Adipose tissue (tissue), 3 donors: Measurements from ENCODE around the gene ACVR1C. TPM values are rescaled to one million over a fixed set of nuclear protein-coding genes. Genes with fewer than 3 reads are reported as not detected.
"Not testable (repeated sequence)": the region's sequence is repeated elsewhere in the genome, so short reads cannot be mapped to it uniquely, and the experiment has no call there.

Experiments used
- H3K27ac ChIP-seq: one replicate; pipeline ENCODE4 v1.5.1; 2013; ENCODE audit warnings: low read depth, low read length
- WGBS, 3 donors: extraction: QIAGEN DNeasy Blood & Tissue Kit; methylation state at CpG; one replicate each; pipeline ENCODE4 v1.1.7; 2013; 5-methylcytosine and 5-hydroxymethylcytosine counted together
- polyA plus RNA-seq, 3 donors: library from polyadenylated mRNA; stranded (reverse); fragments of 200-250 nt; gene quantifications; one replicate each; pipeline ENCODE4 v1.2.3, GENCODE V29; 2013
- donor health status: healthy with polysubstance abuse.
- donor health status: Bipolar disorder and iron deficiency.
- donor health status: healthy.

The ACVR1C gene
- polyA plus RNA-seq, 3 donors: 1.8 to 52.4 (median 12.7) TPM

DNA sequence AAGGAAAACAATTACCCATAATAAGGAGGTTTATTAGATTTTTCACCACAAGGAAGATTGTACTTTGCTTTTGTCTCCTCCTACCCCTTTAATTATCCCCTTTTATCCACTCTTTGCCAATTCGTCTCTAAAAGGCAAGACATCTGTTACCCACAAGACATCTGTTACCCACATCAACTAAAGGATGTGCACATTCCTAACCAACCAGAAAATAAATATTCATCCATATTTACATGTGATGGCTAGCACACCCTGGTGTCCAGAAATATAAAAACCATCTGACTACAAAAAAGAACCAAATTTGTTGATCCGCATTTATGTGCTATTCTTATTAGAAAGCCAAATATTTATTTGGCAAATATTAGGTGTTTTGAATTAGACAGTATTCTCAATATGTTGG is 35.7 kb downstream of the ACVR1C start:
- 52 to 62% (median 56%) methylated on average over 2 of the region's 2 CpGs for WGBS, 3 donors
- H3K27ac ChIP-seq: no peak overlapping the region

DNA sequence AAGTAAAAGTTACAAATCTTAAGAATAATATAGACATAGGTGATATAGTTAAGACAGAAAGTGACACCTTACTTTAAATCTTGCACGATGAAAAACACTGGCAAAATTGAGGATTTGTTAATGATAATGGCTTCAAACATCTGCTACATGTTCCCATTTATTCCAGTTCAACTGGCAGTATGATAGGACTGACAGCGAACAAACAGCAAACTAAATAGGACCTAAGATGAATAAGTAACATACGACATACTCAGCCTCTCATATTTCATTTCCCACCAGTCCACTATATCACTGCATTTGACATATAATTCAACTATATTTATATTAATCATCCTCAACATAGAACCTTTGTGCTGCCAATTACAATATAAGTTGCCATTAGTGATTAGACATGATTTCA is 36.3 kb downstream of the ACVR1C start:
- 64 to 86% (median 84%) methylated on average over 3 of the region's 3 CpGs for WGBS, 3 donors
- H3K27ac ChIP-seq: no peak overlapping the region

DNA sequence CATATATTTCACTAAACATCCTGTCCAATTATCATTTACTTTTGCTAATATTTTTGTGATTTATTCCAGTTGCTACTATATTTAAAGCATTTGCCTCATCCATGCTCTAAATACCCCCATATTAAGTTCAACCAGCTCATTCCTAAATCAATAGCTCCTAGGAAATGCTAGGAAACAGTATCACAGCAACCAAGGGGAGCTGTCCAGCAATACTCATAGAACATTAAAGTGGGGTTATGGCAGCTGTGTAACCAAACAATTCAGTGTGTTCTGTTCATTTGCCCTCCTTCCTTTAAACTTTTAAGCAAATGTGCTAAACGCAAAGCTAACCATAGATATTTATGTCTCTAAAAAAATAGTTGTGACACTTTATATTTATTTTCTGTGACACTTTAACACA is 41.1 kb downstream of the ACVR1C start:
- WGBS, 3 donors: 78 to 92% (median 82%) methylated on average over 1 of the region's 1 CpG
- H3K27ac ChIP-seq: no peak overlapping the region

DNA sequence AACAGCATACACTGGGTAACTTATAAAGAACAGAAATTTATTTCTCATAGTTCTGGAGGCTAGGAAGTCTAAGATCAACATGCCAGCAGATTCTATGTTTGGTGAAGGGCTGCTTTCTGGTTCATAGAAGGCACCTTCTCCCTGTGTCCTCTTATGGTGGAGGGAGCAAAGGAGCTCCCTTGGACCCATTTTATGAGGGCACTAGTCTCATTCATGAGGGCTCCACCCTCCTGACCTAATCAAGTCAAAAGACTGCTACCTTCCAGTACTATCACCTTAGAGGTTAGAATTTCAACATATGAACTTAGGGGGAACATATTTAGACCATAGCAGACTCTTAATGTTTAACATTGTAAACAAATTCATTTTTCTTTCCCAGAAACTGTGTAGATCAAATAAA is 54.5 kb downstream of the ACVR1C start:
- no peak overlapping the region for H3K27ac ChIP-seq

DNA sequence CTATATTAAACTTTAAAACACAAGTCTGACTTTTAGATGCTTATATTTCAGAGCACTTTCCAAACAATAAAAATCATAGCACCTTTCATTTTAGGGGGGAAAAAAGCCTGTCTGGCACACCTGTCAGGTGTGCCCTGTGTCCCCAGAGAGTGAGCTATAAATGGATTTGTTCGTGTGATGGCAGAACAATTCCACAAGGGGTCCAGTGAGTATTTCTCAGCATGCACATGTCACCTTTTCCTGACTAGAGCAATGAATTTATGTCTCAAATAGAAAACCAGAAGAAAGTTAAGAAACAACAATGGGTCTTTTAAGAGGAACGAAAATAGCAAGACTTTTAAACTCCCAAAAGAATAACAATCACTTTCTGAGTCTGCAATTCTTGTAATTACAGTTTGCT is 55.9 kb downstream of the ACVR1C start:
- no peak overlapping the region for H3K27ac ChIP-seq
- 28 to 42% (median 30%) methylated on average over 2 of the region's 2 CpGs for WGBS, 3 donors

DNA sequence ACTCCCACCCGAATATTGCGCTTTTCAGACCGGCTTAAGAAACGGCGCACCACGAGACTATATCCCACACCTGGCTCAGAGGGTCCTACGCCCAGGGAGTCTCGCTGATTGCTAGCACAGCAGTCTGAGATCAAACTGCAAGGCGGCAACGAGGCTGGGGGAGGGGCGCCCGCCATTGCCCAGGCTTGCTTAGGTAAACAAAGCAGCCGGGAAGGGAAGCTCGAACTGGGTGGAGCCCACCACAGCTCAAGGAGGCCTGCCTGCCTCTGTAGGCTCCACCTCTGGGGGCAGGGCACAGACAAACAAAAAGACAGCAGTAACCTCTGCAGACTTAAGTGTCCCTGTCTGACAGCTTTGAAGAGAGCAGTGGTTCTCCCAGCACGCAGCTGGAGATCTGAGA is 62.0 kb downstream of the ACVR1C start:
- WGBS, 3 donors: 46 to 63% (median 53%) methylated on average over 8 to 12 of the region's 15 CpGs
- H3K27ac ChIP-seq: not testable (repeated sequence)

DNA sequence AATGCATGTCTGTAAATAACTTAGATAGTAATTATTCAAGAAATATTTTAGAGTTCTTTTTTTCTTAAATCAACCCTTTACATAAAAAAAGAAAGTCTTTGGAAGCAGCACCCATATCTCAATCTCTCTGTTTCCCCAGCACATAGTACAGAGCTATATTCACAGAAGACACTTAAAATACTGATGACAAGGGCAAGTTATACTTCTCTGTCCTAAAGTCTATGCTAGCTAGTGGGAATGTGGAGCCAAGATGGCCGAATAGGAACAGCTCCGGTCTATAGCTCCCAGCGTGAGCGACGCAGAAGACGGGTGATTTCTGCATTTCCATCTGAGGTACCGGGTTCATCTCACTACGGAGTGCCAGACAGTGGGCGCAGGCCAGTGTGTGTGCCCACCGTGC is 62.6 kb downstream of the ACVR1C start:
- not testable (repeated sequence) for H3K27ac ChIP-seq
- WGBS, 3 donors: 94 to 98% (median 95%) methylated on average over 10 of the region's 10 CpGs

DNA sequence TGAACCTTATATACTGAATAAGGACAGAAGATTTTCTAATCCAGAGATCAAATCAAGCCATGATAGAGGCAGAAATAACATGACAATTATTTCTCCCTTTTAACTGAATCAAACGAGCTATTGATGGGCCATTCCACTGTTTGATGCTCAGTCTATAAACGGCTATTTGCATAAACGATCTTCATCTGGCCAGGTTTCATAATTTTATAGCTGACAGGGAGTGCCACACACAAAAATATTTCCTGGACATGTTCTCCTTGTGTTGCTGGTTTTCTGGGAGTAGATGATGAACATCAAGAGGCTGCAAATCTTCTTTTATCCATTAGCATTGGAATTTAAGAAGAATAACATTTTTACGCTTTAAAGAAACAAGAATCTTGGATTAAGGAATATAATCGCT is 63.1 kb downstream of the ACVR1C start:
- H3K27ac ChIP-seq: no peak overlapping the region
- 89 to 91% (median 90%) methylated on average over 5 of the region's 5 CpGs for WGBS, 3 donors

DNA sequence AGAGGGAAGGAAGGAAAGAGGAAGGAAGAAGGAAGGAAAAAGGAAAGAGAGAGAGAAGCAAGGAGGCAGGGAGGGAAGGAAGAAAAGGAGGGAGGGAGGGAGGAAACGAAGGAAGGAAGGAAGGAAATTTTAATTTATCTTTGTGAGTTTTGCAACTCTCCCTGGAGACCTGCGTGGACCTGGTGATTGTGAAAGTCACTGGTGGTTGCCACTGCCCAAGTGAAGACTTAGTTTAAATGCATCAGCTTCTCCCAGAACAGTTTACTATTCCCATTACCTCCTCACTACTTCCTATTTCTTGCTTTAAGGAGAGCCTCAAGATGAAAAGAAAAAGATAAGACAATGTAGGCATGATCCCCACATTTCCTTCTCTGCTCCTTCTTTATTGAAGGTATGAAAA is 68.8 kb downstream of the ACVR1C start:
- 30 to 91% (median 50%) methylated on average over 2 of the region's 2 CpGs for WGBS, 3 donors
- no peak overlapping the region for H3K27ac ChIP-seq

DNA sequence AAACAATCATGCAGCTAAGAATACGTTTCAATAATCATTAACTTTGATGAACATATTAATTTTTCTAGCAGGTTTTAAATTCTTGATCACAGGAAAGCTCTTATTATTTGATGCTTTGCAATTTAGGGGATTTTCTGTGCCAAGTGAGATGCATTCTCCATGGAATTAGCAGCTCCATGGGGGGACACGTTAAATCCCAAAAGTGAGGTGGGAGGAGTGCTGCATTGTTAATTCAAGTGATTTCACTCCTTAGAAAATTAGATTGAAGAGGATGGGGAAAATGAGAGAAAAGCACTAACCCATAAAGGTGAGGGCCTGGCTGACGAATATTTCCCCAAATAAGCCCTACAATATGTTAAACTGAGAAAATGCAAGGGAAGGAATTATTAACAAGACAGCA is 69.2 kb downstream of the ACVR1C start:
- WGBS, 3 donors: 51 to 60% (median 53%) methylated on average over 3 of the region's 3 CpGs
- no peak overlapping the region for H3K27ac ChIP-seq

DNA sequence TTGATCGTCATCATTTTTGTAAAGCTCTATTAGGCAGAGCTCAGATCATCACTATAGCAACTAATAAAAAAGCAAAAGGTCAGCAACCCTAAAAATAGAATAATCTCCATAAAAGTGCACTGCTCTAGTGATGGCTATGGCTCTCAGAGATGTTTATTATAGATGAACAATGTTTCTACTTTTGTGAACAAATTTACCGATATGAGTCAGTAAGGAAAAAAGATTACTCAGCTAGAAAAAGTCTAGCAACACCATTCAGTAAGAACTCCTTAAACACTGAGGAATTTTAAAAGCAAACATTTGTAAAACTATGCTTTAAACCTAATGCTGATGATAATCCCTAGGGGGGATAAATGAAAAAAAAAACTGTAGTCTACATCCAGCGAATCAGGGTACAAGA is 69.6 kb downstream of the ACVR1C start:
- no peak overlapping the region for H3K27ac ChIP-seq
- WGBS, 3 donors: 66 to 76% (median 73%) methylated on average over 3 of the region's 3 CpGs

DNA sequence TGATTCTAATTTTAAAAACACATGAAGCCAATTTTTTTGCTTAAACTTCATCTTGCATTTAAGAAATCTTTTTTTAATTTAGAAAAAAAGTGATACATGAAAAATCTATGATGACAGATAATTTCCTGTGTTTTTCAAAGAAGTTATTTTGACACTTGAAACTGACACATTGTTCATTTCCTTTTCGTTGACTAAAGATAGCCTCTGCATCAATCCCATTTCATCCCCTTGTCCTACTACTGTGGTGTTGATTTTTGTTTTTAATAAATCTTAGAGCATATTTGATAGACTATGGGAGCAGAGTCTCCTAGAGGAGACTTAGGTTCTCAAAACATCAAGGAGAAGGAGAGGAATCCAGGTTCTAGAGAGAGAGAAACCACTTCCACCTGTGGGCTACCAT is 70.9 kb downstream of the ACVR1C start:
- 62 to 92% (median 80%) methylated on average over 1 of the region's 1 CpG for WGBS, 3 donors
- no peak overlapping the region for H3K27ac ChIP-seq

DNA sequence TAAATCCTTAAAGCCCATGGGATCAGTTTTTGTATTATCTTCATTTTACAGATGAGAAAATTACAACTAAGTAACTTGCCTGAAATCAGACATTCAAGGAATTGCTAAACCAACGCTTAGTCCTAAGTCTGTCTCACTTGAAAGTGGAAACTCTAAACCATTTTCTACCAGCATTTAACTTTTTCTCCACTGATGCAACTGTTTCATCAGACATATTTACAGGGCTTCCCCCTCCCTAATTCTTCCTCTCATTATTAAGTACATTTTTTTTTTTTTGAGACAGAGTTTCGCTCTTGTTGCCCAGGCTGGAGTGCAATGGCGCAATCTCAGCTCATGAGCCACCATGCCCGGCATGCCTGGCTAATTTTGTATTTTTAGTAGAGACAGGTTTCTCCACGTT is 88.6 kb downstream of the ACVR1C start:
- no peak overlapping the region for H3K27ac ChIP-seq
- WGBS, 3 donors: 83 to 93% (median 84%) methylated on average over 5 of the region's 5 CpGs

DNA sequence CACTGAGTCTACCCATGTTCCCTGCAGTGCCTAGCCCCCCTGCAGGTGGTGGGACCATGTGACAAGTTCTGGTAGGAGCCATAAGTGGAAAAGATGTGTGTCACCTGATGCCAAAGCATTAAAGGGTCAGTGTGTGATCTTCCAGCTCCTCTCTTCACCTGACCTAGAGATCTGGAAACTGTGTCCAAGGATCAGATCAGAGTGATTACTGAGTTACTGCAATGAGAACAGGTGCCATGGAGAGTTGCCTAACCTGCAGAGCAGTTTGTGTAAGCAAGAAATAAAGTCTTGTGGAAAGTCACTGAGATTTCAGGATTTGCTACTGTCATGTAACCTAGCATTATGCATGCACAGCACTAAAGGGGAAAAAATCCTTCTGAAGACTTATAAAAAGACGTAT is 90.6 kb downstream of the ACVR1C start:
- 88 to 95% (median 93%) methylated on average over 1 of the region's 1 CpG for WGBS, 3 donors
- no peak overlapping the region for H3K27ac ChIP-seq

DNA sequence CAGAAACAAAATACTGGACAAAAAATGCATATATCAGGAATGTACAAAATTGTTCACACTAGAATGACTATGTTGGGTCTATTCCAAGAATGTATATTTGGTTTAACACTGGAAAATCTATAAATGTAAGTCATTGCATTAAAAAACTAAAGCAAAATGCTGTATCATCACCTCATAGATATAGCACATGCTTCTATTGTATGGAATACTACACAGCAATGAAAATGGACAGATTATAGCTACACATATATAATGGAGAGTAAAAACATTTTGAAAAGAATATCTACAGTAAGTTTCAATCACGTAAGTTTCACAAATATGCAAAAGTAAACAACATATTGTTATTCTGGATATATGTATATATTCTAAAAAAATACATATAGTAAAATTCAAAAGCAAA is 91.8 kb downstream of the ACVR1C start:
- 81 to 90% (median 90%) methylated on average over 1 of the region's 1 CpG for WGBS, 3 donors
- no peak overlapping the region for H3K27ac ChIP-seq

DNA sequence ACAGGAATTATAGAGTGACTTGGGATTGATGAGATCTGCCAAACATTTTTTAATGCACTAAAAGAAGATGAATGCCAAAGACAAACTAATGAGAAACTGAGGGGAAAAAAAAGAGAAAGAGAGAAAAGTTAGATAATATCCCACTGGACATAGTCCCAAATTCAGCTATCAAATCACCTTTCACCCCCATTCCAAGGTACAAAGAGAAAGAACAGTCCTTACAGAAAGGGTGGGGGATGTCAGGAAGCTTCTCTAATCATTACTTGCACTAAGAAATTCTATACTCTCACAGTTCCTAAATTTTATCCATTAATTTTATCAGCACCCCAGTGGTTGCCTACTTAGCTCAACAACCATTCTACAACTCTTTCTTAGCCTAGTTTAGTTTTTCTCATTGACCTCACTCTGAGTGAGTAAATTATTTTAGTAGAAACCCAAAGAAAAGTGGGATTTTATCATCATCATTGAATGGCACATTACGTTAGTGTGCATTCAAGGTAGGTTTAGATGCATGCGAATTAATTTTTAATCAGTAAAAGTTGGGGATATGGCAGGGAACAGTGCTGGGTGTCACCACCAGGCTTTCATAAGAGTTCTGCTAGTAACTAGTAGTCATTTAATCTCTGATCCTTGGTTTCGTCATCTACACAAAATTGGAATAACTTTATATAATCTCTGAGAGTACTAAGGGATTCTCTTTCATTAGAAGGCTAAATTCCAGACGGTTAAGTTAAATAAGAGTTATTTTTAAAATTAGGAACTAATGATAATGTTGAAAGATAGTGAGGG is 99.5 kb downstream of the ACVR1C start:
- WGBS, 3 donors: 93 to 94% (median 94%) methylated on average over 4 of the region's 4 CpGs
- H3K27ac ChIP-seq: no peak overlapping the region

DNA sequence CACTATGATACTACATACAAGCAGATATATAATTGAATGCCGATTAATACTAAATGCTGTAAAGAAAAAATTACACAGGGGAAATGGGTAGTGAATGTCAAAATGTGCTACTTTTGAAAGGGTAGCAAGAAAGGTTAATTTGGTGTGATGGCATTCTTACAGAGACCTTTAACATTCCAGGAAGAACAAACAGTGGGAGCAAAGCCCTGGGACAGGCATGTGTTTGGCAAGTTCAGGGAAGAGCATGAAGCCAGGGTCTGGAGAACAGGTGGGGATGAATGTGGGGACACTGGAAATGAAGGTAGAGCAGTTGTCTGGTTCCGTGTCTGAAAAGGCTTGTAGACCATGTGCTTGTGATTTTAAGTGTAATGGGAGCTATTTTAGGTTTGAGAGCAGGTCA is 102.6 kb downstream of the ACVR1C start:
- no peak overlapping the region for H3K27ac ChIP-seq
- 87 to 97% (median 89%) methylated on average over 2 of the region's 2 CpGs for WGBS, 3 donors

DNA sequence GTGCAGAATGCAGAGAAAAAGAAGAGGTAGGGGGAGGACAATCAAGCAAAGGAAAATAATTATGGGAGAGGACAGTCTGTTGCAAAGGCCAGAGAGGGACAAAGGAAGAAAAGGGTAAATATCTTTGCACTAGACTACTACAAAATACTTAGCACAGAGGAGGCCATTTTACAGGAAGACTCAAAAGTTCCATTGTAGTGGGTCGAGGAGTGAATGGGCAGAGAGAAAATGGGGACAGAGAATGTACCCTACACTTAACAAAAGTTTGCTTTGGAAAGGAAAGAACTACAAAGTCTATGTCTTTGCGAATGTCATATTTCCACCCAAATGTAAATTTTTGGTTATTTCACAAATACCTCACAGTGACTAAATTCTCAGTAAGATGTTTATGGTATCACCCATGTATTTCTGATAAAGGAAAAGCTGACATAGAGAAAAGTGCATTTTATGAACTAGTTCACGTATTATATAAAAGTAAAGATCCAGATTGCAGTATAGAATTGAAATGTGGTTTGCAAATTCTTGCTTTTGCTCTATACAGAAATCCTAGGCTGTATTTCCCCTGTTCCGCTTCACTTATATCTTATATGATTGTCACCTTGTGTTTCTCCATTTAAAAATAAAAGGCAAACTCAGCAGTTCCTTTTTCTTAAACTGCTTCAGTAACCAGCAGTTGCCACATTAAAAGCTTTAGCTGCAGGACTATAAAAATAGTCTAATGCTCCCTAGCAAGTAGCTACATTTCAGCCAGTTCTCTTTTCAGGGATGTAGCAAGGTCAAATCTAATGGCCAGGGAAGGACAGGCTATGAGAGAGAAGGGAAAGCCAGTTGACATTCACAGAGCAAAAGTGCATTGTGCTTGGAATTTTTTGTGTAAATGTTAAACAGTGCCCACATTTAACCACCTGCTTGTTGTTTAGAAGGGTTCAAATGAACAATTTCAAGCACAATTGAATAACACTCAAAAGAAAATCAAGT is 105.1 kb downstream of the ACVR1C start:
- H3K27ac ChIP-seq: no peak overlapping the region
- WGBS, 3 donors: 85 to 96% (median 90%) methylated on average over 4 of the region's 4 CpGs

DNA sequence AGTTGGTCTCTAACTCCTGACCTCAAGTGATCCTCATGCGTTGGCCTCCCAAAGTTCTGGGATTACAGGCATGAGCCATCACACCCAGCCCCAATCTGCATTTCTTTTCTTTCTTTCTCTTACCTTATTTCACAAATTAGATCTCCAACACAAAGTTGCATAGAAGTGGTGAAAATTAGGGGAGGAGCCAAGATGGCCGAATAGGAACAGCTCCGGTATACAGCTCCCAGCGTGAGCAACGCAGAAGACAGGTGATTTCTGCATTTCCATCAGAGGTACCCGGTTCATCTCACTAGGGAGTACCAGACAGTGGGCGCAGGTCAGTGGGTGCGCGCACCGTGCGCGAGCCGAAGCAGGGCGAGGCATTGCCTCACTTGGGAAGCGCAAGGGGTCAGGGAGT is 113.7 kb downstream of the ACVR1C start:
- 94 to 95% (median 95%) methylated on average over 10 to 15 of the region's 15 CpGs for WGBS, 3 donors
- not testable (repeated sequence) for H3K27ac ChIP-seq

DNA sequence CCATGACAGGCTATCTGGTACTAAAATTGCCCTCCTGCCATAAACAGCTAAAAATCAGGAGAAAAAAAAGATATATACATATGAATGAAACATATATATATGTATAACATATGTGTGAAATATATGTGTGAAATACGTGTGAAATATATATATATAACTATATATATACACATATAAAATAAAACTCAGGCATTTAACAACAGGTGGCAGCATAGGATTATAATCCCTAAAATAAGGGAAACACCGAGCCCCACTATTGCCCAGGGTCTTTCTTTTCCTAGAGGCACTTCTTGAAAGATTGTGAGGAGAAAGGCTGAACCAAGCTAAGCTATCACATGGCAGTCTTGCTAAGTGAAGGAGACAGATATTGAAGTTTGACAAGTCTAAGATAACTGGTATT is 118.9 kb downstream of the ACVR1C start:
- 48 to 62% (median 53%) methylated on average over 2 of the region's 2 CpGs for WGBS, 3 donors
- no peak overlapping the region for H3K27ac ChIP-seq
